Caco-2 (cell line): Measurements from ENCODE around the gene LRRC2. TPM values are rescaled to one million over a fixed set of nuclear protein-coding genes. Genes with fewer than 3 reads are reported as not detected.

ENCODE experiments used
- BruUV-seq: library from RNA; stranded (reverse); fragments of 400-500 nt; replicated peaks from 2 replicates; lab custom pipeline; 2021; lab: Mats Ljungman, UMichigan
- CTCF ChIA-PET: fragments of 300-600 bp; sonication (Branson Sonifier 250); formaldehyde crosslinking; loops from one replicate; lab custom pipeline; 2022; ENCODE audit warnings: antibody characterized with exemption; lab: Charles Lee
- POLR2A ChIA-PET: fragments of 300-600 bp; sonication (Branson Sonifier 250); formaldehyde crosslinking; loops from one replicate; lab custom pipeline; 2022; ENCODE audit warnings: antibody characterized with exemption; lab: Charles Lee
- DNase-seq, 2 experiments: peaks; one replicate each; pipeline versions ENCODE4 v3.0.0 to v3.0.0-alpha.2; 2020 to 2022
- H3K27me3 ChIP-seq: replicated peaks from 2 replicates; pipeline ENCODE4 v1.6.0; 2011; ENCODE audit warnings: low read length; ENCODE audit not compliant: control insufficient read depth, insufficient read depth
- H3K36me3 ChIP-seq: 2 replicates; pipeline ENCODE4 v1.5.1; 2011; ENCODE audit warnings: low read length; ENCODE audit not compliant: control insufficient read depth, insufficient read depth
- H3K4me1 ChIP-seq: fragments of 250-450 bp; sonication (Bioruptor Pico); 2 replicates; pipeline ENCODE4 v1.5.1; 2020; ENCODE audit warnings: mild to moderate bottlenecking
- H3K4me3 ChIP-seq: 2 replicates; pipeline ENCODE4 v1.5.1; 2011; ENCODE audit warnings: low read depth, mild to moderate bottlenecking, control low read depth, low read length
- H3K9me3 ChIP-seq: fragments of 250-450 bp; sonication (Bioruptor Pico); 2 replicates; pipeline ENCODE4 v1.5.1; 2020; ENCODE audit warnings: mild to moderate bottlenecking, moderate library complexity
- H3K27ac Mint-ChIP-seq: one replicate; pipeline ENCODE4 v1.8.0; 2022; ENCODE audit warnings: mixed read lengths; ENCODE audit not compliant: unreplicated experiment
- H3K27me3 Mint-ChIP-seq: one replicate; pipeline ENCODE4 v1.8.0; 2022; ENCODE audit warnings: mixed read lengths; ENCODE audit not compliant: insufficient read depth, unreplicated experiment
- H3K36me3 Mint-ChIP-seq: one replicate; pipeline ENCODE4 v1.8.0; 2022; ENCODE audit warnings: mild to moderate bottlenecking, mixed read lengths; ENCODE audit not compliant: insufficient read depth, unreplicated experiment
- H3K4me1 Mint-ChIP-seq: one replicate; pipeline ENCODE4 v1.8.0; 2022; ENCODE audit warnings: low read depth, mixed read lengths; ENCODE audit not compliant: unreplicated experiment
- H3K4me3 Mint-ChIP-seq: one replicate; pipeline ENCODE4 v1.8.0; 2022; ENCODE audit warnings: mild to moderate bottlenecking, moderate library complexity, mixed read lengths; ENCODE audit not compliant: unreplicated experiment
- H3K9me3 Mint-ChIP-seq: one replicate; pipeline ENCODE4 v1.8.0; 2022; ENCODE audit warnings: mixed read lengths; ENCODE audit not compliant: unreplicated experiment
- intact Hi-C: fragments of 100-400 bp; cut with micrococcal nuclease; formaldehyde crosslinking; loops from one replicate; pipeline ENCODE4 v1.10.0; 2022; ENCODE audit not compliant: unreplicated experiment
- total RNA-seq: library from RNA; stranded (reverse); gene quantifications from 2 replicates; pipeline ENCODE4 v1.2.3, GENCODE V29; 2022
- TF ChIP-seq, protein P1 (sequence below), 2 experiments: fragments of 200-600 bp in 1 of 2; IDR thresholded peaks; 1 replicate in 1 of 2; 2 replicates in 1 of 2; pipeline versions ENCODE4 v1.5.1 to v1.8.0; 2011 to 2022; ENCODE audit warnings: antibody characterized with exemption in 1 of 2, control low read depth in 1 of 2, inconsistent platforms in 1 of 2, low read depth in 1 of 2, low read length in 1 of 2, mild to moderate bottlenecking in 1 of 2, moderate library complexity in 1 of 2; ENCODE audit not compliant: insufficient read depth in 1 of 2, severe bottlenecking in 1 of 2, unreplicated experiment in 1 of 2

Gene LRRC2
- total RNA-seq, 1 experiment from 2014 or later = 0.27 TPM

DNA sequence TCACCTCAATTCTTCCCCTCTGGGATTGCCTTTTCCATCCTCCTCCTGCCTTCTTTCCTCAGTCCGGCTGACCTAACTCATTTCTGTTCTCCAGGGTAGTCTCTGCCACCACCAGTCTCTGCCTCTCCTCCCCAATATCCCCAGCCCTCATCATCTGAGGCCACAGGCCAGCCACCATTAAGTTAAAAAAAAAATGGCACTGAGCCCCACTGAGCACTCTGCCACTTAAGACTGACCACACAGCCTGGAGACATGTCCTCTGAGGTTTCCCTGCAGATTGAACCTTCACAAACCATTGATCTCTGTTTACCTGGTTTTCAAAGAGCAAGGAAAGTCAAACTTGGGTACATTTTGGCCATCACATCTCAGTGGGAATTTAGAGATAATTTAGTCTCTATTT lies 13.6 kb downstream of the LRRC2 start:
- Mint-ChIP-seq H3K27ac (no peak overlapping the region), H3K27me3 (no peaks in the 10 kb centered on the region), H3K4me1 (peaks cover 26% of the 10 kb centered on the region), H3K36me3 (no peaks in the 10 kb centered on the region), H3K9me3 (peaks cover 9% of the 10 kb centered on the region), H3K4me3 (no peak overlapping the region)
- DNase-seq = no peak
- TF ChIP-seq, protein P1, sequence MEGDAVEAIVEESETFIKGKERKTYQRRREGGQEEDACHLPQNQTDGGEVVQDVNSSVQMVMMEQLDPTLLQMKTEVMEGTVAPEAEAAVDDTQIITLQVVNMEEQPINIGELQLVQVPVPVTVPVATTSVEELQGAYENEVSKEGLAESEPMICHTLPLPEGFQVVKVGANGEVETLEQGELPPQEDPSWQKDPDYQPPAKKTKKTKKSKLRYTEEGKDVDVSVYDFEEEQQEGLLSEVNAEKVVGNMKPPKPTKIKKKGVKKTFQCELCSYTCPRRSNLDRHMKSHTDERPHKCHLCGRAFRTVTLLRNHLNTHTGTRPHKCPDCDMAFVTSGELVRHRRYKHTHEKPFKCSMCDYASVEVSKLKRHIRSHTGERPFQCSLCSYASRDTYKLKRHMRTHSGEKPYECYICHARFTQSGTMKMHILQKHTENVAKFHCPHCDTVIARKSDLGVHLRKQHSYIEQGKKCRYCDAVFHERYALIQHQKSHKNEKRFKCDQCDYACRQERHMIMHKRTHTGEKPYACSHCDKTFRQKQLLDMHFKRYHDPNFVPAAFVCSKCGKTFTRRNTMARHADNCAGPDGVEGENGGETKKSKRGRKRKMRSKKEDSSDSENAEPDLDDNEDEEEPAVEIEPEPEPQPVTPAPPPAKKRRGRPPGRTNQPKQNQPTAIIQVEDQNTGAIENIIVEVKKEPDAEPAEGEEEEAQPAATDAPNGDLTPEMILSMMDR (IDR thresholded peaks at IDR 0.05; ENCODE audit: insufficient read depth in 1 of 2, low read depth in 1 of 2, low read length in 1 of 2, severe bottlenecking in 1 of 2, unreplicated experiment in 1 of 2) = no peak
- no TSS peak for BruUV-seq
- Histone ChIP-seq H3K36me3 (no peaks in the 10 kb centered on the region), H3K9me3 (peaks cover 5% of the 10 kb centered on the region), H3K4me3 (no peak overlapping the region), H3K27me3 (no peaks in the 10 kb centered on the region), H3K4me1 (peaks cover 26% of the 10 kb centered on the region)
- intact Hi-C loops = no loop called here
- ChIA-PET POLR2A (no interaction called here), CTCF (interaction anchor here (1.0 kb wide), 2 partner anchors 10 to 64 kb away, joined by 3 read pairs; no protein-coding TSS in a partner anchor)

DNA sequence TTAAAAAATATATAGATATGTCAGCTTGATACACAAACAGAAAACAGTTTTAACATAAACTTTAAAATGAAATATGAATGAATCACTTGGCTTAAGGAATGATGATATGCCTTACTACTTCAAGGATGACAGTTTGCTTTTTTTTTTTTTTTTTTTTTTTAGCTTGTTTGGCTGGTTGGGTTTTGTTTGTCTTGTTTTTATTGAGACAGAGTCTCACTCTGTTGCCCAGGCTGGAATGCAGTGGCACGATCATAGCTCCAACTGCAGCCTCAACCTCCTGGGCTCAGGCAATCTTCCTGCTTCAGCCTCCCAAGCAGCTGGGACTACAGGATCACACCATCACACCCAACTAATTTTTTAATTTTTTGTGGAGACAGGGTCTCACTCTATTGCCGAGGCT lies 14.5 kb downstream of the LRRC2 start:
- H3K27me3 Mint-ChIP-seq = no peaks in the 10 kb centered on the region
- peaks cover 18% of the 10 kb centered on the region for H3K4me1 Mint-ChIP-seq
- intact Hi-C loops = no loop called here
- H3K4me3 ChIP-seq = no peak overlapping the region
- no peak overlapping the region for H3K27ac Mint-ChIP-seq
- DNase-seq = no peak
- peaks cover 9% of the 10 kb centered on the region for H3K9me3 Mint-ChIP-seq
- peaks cover 5% of the 10 kb centered on the region for H3K9me3 ChIP-seq
- peaks cover 26% of the 10 kb centered on the region for H3K4me1 ChIP-seq
- ChIA-PET POLR2A (interaction anchor here (0.6 kb wide), 1 partner anchor 61 kb away, joined by 5 read pairs; the partner anchor contains the start of gene FAM240A), CTCF (interaction anchor here (0.6 to 1.4 kb wide), 2 partner anchors 51 to 63 kb away, joined by 3 to 4 read pairs; no protein-coding TSS in a partner anchor)
- H3K36me3 ChIP-seq = no peaks in the 10 kb centered on the region
- no peaks in the 10 kb centered on the region for H3K36me3 Mint-ChIP-seq
- TF ChIP-seq, protein P1 (IDR thresholded peaks at IDR 0.05; ENCODE audit: insufficient read depth in 1 of 2, low read depth in 1 of 2, low read length in 1 of 2, severe bottlenecking in 1 of 2, unreplicated experiment in 1 of 2) = no peak
- no peak overlapping the region for H3K4me3 Mint-ChIP-seq
- H3K27me3 ChIP-seq = no peaks in the 10 kb centered on the region
- BruUV-seq = no TSS peak

DNA sequence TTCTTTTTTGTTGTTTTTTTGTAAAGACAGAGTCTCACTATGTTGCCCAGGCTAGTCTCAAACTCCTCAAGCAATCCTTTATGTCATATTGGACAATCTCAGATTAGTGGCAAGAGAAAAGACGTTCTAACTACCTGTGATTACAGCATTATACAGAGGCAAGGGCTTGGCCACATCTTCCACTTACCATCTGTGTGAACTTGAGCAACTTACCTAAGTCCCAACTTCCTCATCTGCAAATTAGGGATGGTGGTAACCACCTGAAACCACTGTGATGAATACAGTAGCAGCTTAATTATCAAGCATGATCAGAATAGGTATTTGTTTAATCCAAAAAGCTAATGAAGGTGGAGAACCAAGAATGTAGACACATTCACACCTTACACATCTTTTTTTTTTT lies 16.1 kb downstream of the LRRC2 start:
- intact Hi-C loops = no loop called here
- TF ChIP-seq, protein P1 (IDR thresholded peaks at IDR 0.05; ENCODE audit: insufficient read depth in 1 of 2, low read depth in 1 of 2, low read length in 1 of 2, severe bottlenecking in 1 of 2, unreplicated experiment in 1 of 2) = no peak
- no peak for DNase-seq
- peaks cover 26% of the 10 kb centered on the region for H3K4me1 ChIP-seq
- H3K36me3 ChIP-seq = no peaks in the 10 kb centered on the region
- peaks cover 9% of the 10 kb centered on the region for H3K9me3 Mint-ChIP-seq
- peaks cover 5% of the 10 kb centered on the region for H3K9me3 ChIP-seq
- ChIA-PET CTCF (interaction anchor here (0.7 to 2.0 kb wide), 2 partner anchors 8 to 148 kb away, joined by 3 to 10 read pairs; no protein-coding TSS in a partner anchor), POLR2A (no interaction called here)
- H3K27ac Mint-ChIP-seq = peak overlapping the region; percentile 96
- H3K36me3 Mint-ChIP-seq = no peaks in the 10 kb centered on the region
- H3K27me3 ChIP-seq = no peaks in the 10 kb centered on the region
- H3K4me3 Mint-ChIP-seq = no peak overlapping the region
- BruUV-seq = no TSS peak
- peaks cover 18% of the 10 kb centered on the region for H3K4me1 Mint-ChIP-seq
- H3K27me3 Mint-ChIP-seq = no peaks in the 10 kb centered on the region
- H3K4me3 ChIP-seq = no peak overlapping the region
